GM23338 (cell line): ENCODE measurements around the gene HOXB3.

Source experiments
- CTCF ChIP-seq, 2 experiments: fragments of 200-600 bp in 1 of 2; sonication (generic) in 1 of 2; conservative IDR thresholded peaks; 2 replicates each; pipeline versions ENCODE4 v1.5.1 to v1.6.1; 2016 to 2017; ENCODE audit warnings: antibody characterized with exemption in 2 of 2, low read depth in 2 of 2, mild to moderate bottlenecking in 2 of 2, moderate library complexity in 1 of 2
- JUNB ChIP-seq: IDR thresholded peaks from one replicate; pipeline ENCODE4 v1.6.1; 2016; ENCODE audit warnings: antibody characterized with exemption; ENCODE audit not compliant: unreplicated experiment

DNA sequence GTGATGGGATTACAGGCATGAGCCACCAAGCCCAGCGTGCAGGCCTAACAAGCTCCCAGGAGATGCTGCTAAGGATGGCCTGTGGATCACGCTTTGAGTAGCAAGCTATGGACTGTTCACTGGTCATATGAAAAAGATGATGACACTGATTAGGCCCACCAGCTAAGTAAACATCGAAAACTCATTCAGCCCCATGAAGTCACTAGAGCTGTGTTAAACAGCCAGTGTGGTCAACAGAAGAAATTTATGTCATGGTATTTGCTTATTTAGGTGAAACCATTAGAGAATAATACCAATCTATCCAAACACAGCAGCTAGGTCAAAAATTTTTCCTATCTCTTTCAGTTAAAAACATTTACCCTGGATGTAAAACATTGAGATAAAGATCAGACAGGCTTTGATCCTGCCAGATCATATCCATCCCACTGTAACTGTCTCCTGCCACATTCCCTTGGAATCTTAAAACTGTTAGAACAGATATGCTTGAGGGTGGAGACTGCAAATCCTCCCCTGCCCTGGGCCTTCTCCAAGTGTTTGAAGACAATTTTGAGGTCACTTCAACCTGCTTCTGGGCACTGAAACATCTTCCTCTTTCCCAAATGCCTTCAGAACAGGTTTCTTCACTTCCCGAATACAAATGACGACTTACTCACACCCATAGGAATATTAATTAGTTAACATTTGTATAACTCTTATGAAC lies 90.2 kb downstream of the HOXB3 start:
- no peak for TF ChIP-seq JUNB
- TF ChIP-seq CTCF (conservative IDR thresholded peaks at IDR 0.05; ENCODE audit: low read depth in 2 of 2) = no peak
